RWPE1 (cell line): Measurements from ENCODE around the gene CPT1C.

Experiments
- CTCF ChIA-PET: fragments of 350-600 bp; sonication (Branson Sonifier 250); formaldehyde crosslinking; extraction: SDS; loops from one replicate; lab custom pipeline; 2021; lab: Yijun Ruan, JAX
- POLR2A ChIA-PET: fragments of 400-600 bp; formaldehyde crosslinking; extraction: SDS; loops from one replicate; lab custom pipeline; 2020; ENCODE audit warnings: antibody characterized with exemption; ENCODE audit not compliant: low non-redundant PET; lab: Yijun Ruan, JAX
- DNase-seq: peaks from one replicate; pipeline ENCODE4 v3.0.0; 2012; ENCODE audit warnings: low spot score
- H3K27ac ChIP-seq: fragments of 450-650 bp; 2 replicates; pipeline ENCODE4 v1.5.1; 2017
- CTCF ChIP-seq: fragments of 450-650 bp; conservative IDR thresholded peaks from 2 replicates; pipeline ENCODE4 v1.5.1; 2017; ENCODE audit warnings: low read depth, mild to moderate bottlenecking

Gene CPT1C

GRCh38 chr19:49690079-49690655 is 749 bp upstream of the CPT1C start:
- H3K27ac ChIP-seq = no peak overlapping the region
- peak; percentile 14; the same call in 1 of the 2 replicates for TF ChIP-seq CTCF
- CTCF ChIA-PET = interaction anchor here (0.5 to 1.3 kb wide), 4 partner anchors 9 to 244 kb away, joined by 3 to 5 read pairs (median 4); no protein-coding TSS in a partner anchor
- POLR2A ChIA-PET = no interaction called here
- no peak for DNase-seq

DNA sequence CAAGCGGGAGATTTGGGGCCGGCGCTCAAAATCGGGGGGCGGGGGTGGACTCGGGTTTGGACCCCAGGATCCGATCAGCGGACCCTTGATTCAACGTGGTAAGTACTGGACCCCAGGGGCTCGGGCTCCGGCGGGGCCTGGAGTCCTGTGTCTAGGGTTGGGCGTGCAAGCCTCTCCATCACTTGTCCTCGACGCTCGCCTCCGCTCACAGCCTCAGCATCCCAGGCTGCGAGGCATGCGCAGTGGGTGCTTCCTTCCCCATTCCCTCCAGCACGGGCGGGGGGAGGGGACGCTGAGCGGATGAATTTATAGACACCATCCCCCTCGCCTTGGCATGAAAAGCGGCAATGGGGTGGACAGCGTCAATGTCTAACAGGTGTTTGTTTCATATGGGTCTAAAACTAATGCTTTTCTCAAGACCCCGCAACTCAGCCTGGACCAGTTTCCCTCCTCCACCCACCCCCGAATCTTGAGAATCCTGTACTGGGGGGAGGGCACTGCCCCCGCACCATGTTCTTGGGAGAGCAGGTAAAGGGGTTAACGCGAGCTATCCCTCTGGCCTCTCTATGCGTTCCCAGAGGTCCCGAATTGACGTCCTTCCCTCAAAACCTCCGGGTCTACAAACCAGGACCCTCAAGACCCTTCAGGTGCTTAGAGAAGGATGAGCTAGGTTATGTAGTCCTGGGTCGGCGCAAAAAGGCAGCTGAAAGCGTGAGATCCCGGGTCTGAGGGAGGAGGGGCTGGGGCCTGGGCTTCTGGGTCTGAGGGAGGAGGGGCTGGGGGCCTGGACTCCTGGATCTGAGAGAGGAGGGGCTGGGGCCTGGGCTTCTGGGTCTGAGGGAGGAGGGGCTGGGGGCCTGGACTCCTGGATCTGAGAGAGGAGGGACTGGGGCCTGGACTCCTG is 579 bp downstream of the CPT1C start:
- DNase-seq = no peak
- no peak overlapping the region for H3K27ac ChIP-seq
- ChIA-PET CTCF (interaction anchor here (0.6 kb wide), 1 partner anchor 159 kb away, joined by 5 read pairs; no protein-coding TSS in a partner anchor), POLR2A (no interaction called here)
- no peak for TF ChIP-seq CTCF

GRCh38 chr19:49692147-49692506 is 1.2 kb downstream of the CPT1C start:
- CTCF ChIA-PET = no interaction called here
- no peak for TF ChIP-seq CTCF
- no peak overlapping the region for H3K27ac ChIP-seq
- no peak for DNase-seq
- POLR2A ChIA-PET = no interaction called here

DNA sequence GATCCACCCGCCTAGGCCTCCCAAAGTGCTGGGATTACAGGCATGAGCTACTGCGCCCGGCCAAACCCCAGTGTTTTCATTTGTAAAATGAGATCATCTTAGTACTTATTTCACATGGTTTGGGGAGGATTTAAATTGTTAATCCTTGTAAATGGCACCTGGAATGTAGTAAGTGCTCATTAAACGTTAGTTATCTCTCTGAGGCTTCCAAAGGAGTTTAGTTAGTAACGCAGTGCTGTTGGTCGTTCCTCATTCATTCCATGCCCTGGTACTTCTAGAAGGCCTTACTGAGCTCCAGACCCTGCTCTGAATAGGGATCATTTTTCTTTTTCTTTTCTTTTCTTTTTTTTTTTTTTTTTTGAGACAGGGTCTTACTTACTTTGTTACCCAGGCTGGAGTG is 5.2 kb downstream of the CPT1C start:
- TF ChIP-seq CTCF = no peak
- no peak overlapping the region for H3K27ac ChIP-seq
- ChIA-PET CTCF (interaction anchor here (0.6 kb wide), 1 partner anchor 391 kb away, joined by 3 read pairs; no protein-coding TSS in a partner anchor), POLR2A (no interaction called here)
- DNase-seq = no peak

DNA sequence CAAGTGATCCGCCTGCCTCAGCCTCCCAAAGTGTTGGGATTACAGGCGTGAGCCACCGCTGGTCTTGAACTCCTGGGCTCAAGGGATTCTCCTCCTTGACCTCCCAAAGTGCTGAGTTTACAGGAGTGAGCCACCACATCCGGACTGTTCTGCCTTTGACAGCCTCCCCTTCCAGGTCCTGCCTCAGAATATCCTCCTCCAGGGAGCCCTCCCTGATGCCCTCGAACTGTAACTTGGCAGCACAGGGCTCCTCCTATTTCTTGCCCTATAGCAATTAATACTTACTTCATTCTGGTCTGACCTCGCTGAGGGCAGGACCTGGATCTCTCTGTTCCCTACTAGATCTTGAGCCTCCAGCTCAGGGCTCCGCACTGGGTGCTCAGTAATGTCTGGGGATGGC is 5.9 kb downstream of the CPT1C start:
- H3K27ac ChIP-seq = no peak overlapping the region
- ChIA-PET POLR2A (no interaction called here), CTCF (no interaction called here)
- no peak for TF ChIP-seq CTCF
- no peak for DNase-seq

DNA sequence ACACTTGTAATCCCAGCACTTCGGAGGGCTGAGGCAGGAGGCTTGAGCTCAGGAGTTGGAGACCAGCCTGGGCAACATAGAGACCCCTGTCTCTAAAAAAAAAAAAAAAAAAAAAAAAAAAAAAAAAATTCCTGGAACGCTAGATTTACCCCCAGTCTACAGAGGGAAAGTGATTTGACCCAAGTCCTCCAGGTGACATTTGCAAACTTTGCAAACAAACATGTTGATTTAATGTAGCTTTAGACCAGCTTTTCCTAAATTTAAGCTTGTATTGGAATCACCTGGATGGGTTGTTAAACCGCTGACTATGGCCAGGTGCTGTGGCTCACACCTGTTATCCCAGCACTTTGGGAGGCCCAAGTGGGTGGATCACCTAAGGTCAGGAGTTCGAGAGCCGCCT is 8.4 kb downstream of the CPT1C start:
- CTCF ChIA-PET = interaction anchor here (0.6 kb wide), 1 partner anchor 120 kb away, joined by 3 read pairs; no protein-coding TSS in a partner anchor
- no peak overlapping the region for H3K27ac ChIP-seq
- POLR2A ChIA-PET = no interaction called here
- no peak for DNase-seq
- TF ChIP-seq CTCF = no peak
